Amniotic stem cell (primary cell): ENCODE results near the gene TMEM176A.

Experiments
- DNase-seq: peaks from one replicate; lab custom pipeline; 2025; lab: John Stamatoyannopoulos, UW

Gene TMEM176A

GRCh38 chr7:150820148-150820547 is 19.6 kb downstream of the TMEM176A start:
- no peak for DNase-seq

- no peak for DNase-seq
These were observed 20.1 kb downstream of the TMEM176A start for GRCh38 chr7:150820578-150821198.

- DNase-seq, result no peak
These were observed 22.5 kb downstream of the TMEM176A start for GRCh38 chr7:150823043-150823442.

- DNase-seq, result no peak
These were observed 23.0 kb downstream of the TMEM176A start for GRCh38 chr7:150823484-150824126.

- no peak for DNase-seq
These were observed 24.0 kb downstream of the TMEM176A start for GRCh38 chr7:150824379-150825177.

- DNase-seq, result no peak
These were observed 25.7 kb downstream of the TMEM176A start for GRCh38 chr7:150826061-150826849.

- DNase-seq, result no peak
These were observed 27.8 kb downstream of the TMEM176A start for GRCh38 chr7:150828384-150828783.

- DNase-seq, result no peak
These were observed 28.9 kb downstream of the TMEM176A start for GRCh38 chr7:150829426-150829825.

GRCh38 chr7:150830937-150831336 is 30.4 kb downstream of the TMEM176A start:
- DNase-seq, result no peak

- no peak for DNase-seq
These were observed 31.3 kb downstream of the TMEM176A start for GRCh38 chr7:150831851-150832250.

- no peak for DNase-seq
These were observed 34.5 kb downstream of the TMEM176A start for GRCh38 chr7:150835019-150835418.

GRCh38 chr7:150835702-150836280 is 35.2 kb downstream of the TMEM176A start:
- no peak for DNase-seq

GRCh38 chr7:150838965-150839650 is 38.5 kb downstream of the TMEM176A start:
- DNase-seq, result no peak

GRCh38 chr7:150842018-150842417 is 41.4 kb downstream of the TMEM176A start:
- no peak for DNase-seq

GRCh38 chr7:150842716-150843115 is 42.1 kb downstream of the TMEM176A start:
- no peak for DNase-seq

GRCh38 chr7:150845421-150845861 is 44.9 kb downstream of the TMEM176A start:
- DNase-seq, result no peak

GRCh38 chr7:150846291-150847115 is 45.9 kb downstream of the TMEM176A start:
- no peak for DNase-seq

GRCh38 chr7:150847536-150847935 is 47.0 kb downstream of the TMEM176A start:
- no peak for DNase-seq

- DNase-seq, result no peak
These were observed 47.5 kb downstream of the TMEM176A start for GRCh38 chr7:150848111-150848510.

GRCh38 chr7:150848561-150849115 is 48.1 kb downstream of the TMEM176A start:
- DNase-seq, result no peak
